OCI-LY7 (cell line): ENCODE data around the gene PRMT3. TPM values are rescaled to one million over a fixed set of nuclear protein-coding genes. Genes with fewer than 3 reads are reported as not detected.
A peak's percentile ranks its signal among the peaks of the same experiment; 100 is the strongest.
"Not testable (repeated sequence)": the region's sequence is repeated elsewhere in the genome, so short reads cannot be mapped to it uniquely, and the experiment has no call there.

Source experiments
- BruUV-seq: library from RNA; stranded (reverse); fragments of 400-500 nt; replicated peaks from 2 replicates; lab custom pipeline; 2021; lab: Mats Ljungman, UMichigan
- CTCF ChIA-PET: fragments of 300-600 bp; sonication (Branson Sonifier 250); formaldehyde crosslinking; loops from one replicate; lab custom pipeline; 2022; ENCODE audit warnings: antibody characterized with exemption; ENCODE audit not compliant: unreplicated experiment; lab: Charles Lee
- POLR2A ChIA-PET: fragments of 300-600 bp; sonication (Branson Sonifier 250); formaldehyde crosslinking; loops from one replicate; lab custom pipeline; 2022; ENCODE audit warnings: antibody characterized with exemption; lab: Charles Lee
- DNase-seq: peaks from one replicate; pipeline ENCODE4 v3.0.0-alpha.2; 2015; ENCODE audit warnings: low spot score
- H2AFZ ChIP-seq: fragments of 200-600 bp; sonication (generic), shearing (Covaris generic); 2 replicates; pipeline ENCODE4 v1.6.1; 2014; ENCODE audit warnings: mild to moderate bottlenecking, antibody characterized with exemption, low read length, moderate library complexity
- H3K27ac ChIP-seq: fragments of 200-600 bp; sonication (generic); 2 replicates; pipeline ENCODE4 v1.5.1; 2014; ENCODE audit warnings: mixed run types, low read depth, mild to moderate bottlenecking, moderate library complexity, low read length, inconsistent platforms; ENCODE audit not compliant: poor library complexity, severe bottlenecking
- H3K36me3 ChIP-seq: fragments of 200-600 bp; sonication (generic); 2 replicates; pipeline ENCODE4 v1.6.1; 2014; ENCODE audit warnings: mild to moderate bottlenecking, antibody characterized with exemption, low read length, moderate library complexity, mixed read lengths; ENCODE audit not compliant: insufficient read depth
- H3K4me1 ChIP-seq: fragments of 200-600 bp; sonication (generic); 2 replicates; pipeline ENCODE4 v1.5.1; 2014; ENCODE audit warnings: mild to moderate bottlenecking, low read length; ENCODE audit not compliant: insufficient read depth, poor library complexity, severe bottlenecking
- H3K4me2 ChIP-seq: fragments of 200-600 bp; sonication (generic); 2 replicates; pipeline ENCODE4 v1.6.1; 2014; ENCODE audit warnings: mild to moderate bottlenecking, low read length
- H3K4me3 ChIP-seq: fragments of 200-600 bp; sonication (generic); 2 replicates; pipeline ENCODE4 v1.5.1; 2014; ENCODE audit warnings: mild to moderate bottlenecking, low read depth, low read length; ENCODE audit not compliant: poor library complexity, severe bottlenecking
- H3K79me2 ChIP-seq: fragments of 200-600 bp; sonication (generic); 2 replicates; pipeline ENCODE4 v1.6.1; 2016; ENCODE audit warnings: low read depth, mild to moderate bottlenecking, low read length, moderate library complexity, mixed read lengths; ENCODE audit not compliant: insufficient read depth
- H3K9me2 ChIP-seq: fragments of 200-600 bp; sonication (generic); 2 replicates; pipeline ENCODE4 v1.6.1; 2016; ENCODE audit warnings: mild to moderate bottlenecking, low read length, mixed read lengths; ENCODE audit not compliant: insufficient read depth
- H3K9me3 ChIP-seq: fragments of 200-600 bp; sonication (generic); 2 replicates; pipeline ENCODE4 v1.6.1; 2014; ENCODE audit warnings: mild to moderate bottlenecking, mixed run types, low read length, mixed read lengths
- H4K20me1 ChIP-seq: fragments of 200-600 bp; sonication (generic); 2 replicates; pipeline ENCODE4 v1.6.1; 2014; ENCODE audit warnings: mild to moderate bottlenecking, antibody characterized with exemption, low read length, moderate library complexity, mixed read lengths; ENCODE audit not compliant: insufficient read depth
- EZH2phosphoT487 ChIP-seq: fragments of 200-600 bp; sonication (generic); IDR thresholded peaks from 2 replicates; pipeline ENCODE4 v1.6.1; 2018; ENCODE audit warnings: low read depth, borderline replicate concordance, mild to moderate bottlenecking, mixed run types, antibody characterized with exemption, low read length, moderate library complexity, mixed read lengths
- intact Hi-C: fragments of 100-400 bp; cut with micrococcal nuclease; formaldehyde crosslinking; loops from one replicate; pipeline ENCODE4 v1.10.0; 2022; ENCODE audit not compliant: unreplicated experiment
- total RNA-seq, 2 experiments: library from RNA; depleted of rRNA in 1 of 2; stranded (reverse); fragments of >200 nt in 1 of 2; shearing (Covaris generic) in 1 of 2; gene quantifications; 2 replicates each; pipeline ENCODE4 v1.2.3, GENCODE V29; 2014 to 2022
- TF ChIP-seq, protein P1 (sequence below): fragments of 200-600 bp; sonication (generic); conservative IDR thresholded peaks from 2 replicates; pipeline ENCODE4 v1.5.1; 2014; ENCODE audit warnings: mild to moderate bottlenecking, antibody characterized with exemption, low read length, moderate library complexity, mixed read lengths

Gene PRMT3
- total RNA-seq, 2 experiments from 2014 or later = 34.0 to 50.0 TPM

DNA sequence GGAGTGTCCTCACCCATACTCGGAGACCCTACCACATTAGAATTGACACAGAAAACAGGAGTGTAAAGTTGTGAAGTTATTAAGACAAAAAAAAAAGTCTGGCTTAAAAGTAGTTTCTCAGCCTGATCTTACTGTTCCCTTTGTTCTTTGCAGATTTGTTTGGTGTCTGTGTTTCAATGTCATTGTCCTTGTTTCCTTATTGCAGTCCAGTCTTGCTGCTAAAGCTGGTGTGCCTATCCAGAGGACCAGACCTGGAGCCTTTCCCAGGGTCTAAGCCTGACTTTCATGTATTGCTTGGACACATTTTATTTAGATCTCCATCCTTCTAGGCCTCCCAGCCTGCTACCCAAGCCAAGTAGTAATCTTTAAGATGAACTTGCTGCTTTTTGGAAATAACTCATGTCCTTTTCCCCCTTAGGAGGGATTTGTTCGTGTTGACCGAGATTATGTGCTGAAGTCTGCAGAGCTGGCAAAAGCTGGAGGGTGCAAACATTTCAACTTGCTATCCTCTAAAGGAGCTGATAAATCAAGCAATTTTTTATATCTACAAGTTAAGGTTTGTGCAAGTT lies 11.3 kb upstream of the PRMT3 start:
- no peak overlapping the region for H2AFZ ChIP-seq
- H3K4me3 ChIP-seq = no peak overlapping the region
- no peak for DNase-seq
- no peaks in the 10 kb centered on the region for H3K4me1 ChIP-seq
- H4K20me1 ChIP-seq = no peaks in the 10 kb centered on the region
- H3K27ac ChIP-seq = no peak overlapping the region
- no peaks in the 10 kb centered on the region for H3K9me2 ChIP-seq
- intact Hi-C loops = no loop called here
- TF ChIP-seq, protein P1, sequence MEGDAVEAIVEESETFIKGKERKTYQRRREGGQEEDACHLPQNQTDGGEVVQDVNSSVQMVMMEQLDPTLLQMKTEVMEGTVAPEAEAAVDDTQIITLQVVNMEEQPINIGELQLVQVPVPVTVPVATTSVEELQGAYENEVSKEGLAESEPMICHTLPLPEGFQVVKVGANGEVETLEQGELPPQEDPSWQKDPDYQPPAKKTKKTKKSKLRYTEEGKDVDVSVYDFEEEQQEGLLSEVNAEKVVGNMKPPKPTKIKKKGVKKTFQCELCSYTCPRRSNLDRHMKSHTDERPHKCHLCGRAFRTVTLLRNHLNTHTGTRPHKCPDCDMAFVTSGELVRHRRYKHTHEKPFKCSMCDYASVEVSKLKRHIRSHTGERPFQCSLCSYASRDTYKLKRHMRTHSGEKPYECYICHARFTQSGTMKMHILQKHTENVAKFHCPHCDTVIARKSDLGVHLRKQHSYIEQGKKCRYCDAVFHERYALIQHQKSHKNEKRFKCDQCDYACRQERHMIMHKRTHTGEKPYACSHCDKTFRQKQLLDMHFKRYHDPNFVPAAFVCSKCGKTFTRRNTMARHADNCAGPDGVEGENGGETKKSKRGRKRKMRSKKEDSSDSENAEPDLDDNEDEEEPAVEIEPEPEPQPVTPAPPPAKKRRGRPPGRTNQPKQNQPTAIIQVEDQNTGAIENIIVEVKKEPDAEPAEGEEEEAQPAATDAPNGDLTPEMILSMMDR = no peak
- no peak for TF ChIP-seq EZH2phosphoT487
- no peak overlapping the region for H3K4me2 ChIP-seq
- no peaks in the 10 kb centered on the region for H3K36me3 ChIP-seq
- POLR2A ChIA-PET = interaction anchor here (0.6 kb wide), 1 partner anchor 1878 kb away, joined by 5 read pairs; no protein-coding TSS in a partner anchor
- H3K9me3 ChIP-seq = no peaks in the 10 kb centered on the region
- CTCF ChIA-PET = no interaction called here
- BruUV-seq = no TSS peak
- no peaks in the 10 kb centered on the region for H3K79me2 ChIP-seq

DNA sequence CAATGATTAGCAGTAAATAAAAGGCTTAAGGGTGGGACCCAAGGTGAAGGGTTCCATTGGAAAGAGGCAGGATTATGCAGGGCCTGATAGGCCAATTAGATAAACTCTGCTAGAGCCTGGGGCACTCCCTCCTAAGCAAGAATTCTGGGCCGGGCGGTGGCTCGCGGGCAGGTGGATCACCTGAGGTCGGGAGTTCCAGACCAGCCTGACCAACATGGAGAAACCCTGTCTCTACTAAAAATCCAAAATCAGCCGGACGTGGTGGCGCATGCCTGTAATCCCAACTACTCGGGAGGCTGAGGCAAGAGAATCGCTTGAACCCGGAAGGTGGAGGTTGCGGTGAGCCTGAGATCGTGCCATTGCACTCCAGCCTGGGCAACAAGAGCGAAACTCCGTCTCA lies 1.5 kb upstream of the PRMT3 start:
- peak overlapping the region; percentile 78; the same call in 1 of the 2 replicates for H3K4me2 ChIP-seq
- intact Hi-C loops = loop anchor here (2.0 kb wide), 1 partner anchor 225 kb away; no protein-coding TSS in a partner anchor
- POLR2A ChIA-PET = interaction anchor here (0.6 kb wide), 1 partner anchor 113 kb away, joined by 3 read pairs; no protein-coding TSS in a partner anchor
- peaks cover 29% of the 10 kb centered on the region for H3K79me2 ChIP-seq
- H3K27ac ChIP-seq, H4K20me1 ChIP-seq, H3K9me2 ChIP-seq, BruUV-seq, H2AFZ ChIP-seq, H3K9me3 ChIP-seq, CTCF ChIA-PET, DNase-seq: not testable (repeated sequence)
- H3K4me3 ChIP-seq = peak overlapping the region; percentile 83
- peaks cover 17% of the 10 kb centered on the region for H3K4me1 ChIP-seq
- H3K36me3 ChIP-seq = peaks cover 19% of the 10 kb centered on the region

DNA sequence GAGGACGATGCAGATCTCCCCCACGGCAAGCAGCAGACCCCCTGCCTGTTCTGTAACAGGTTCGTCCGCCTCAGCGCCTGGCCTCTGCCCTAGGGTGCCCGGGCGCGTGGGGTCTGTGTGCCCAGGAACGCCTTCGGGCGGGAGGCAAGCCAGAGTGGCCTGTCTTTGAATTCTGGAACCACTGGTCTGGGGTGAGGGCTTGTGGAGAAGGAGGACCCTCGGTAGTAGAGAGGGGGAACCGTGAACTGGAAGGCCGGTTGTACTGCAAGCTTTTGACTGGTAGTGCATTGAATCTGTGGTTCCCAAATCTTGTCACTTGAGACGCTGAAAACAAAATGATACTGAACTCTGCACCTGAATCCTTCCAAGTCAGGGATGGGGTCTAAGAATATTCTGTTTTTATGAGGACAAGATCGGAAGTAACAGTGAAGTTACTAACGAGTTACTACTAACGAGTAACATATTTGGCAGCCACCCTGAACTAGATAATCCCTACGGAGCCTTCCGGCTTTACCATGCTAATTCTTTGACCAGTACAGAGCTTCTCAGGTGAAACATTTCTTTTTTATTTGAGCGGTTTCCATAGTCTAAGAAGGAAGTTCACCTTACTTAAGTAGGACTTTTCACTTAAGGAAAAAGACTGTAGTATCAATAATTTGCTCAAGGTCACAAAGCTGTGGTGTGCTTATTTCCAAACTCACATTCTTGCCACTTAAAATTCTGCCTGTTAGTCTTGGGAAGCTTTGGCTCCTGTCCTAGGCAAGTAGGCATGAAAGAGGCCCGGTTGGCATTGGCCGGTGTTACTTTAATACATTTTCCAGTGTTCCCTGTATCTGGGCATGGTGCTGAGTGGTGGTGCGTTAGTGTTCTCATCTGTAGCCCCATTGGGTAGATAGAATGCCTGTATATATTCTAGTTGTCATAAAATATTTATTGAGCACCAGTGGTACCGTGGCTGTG lies 860 bp downstream of the PRMT3 start:
- peaks cover 42% of the 10 kb centered on the region for H3K79me2 ChIP-seq
- intact Hi-C loops = no loop called here
- peak overlapping the region; percentile 56; the same call in 1 of the 2 replicates for H2AFZ ChIP-seq
- no peaks in the 10 kb centered on the region for H3K9me3 ChIP-seq
- peak overlapping the region; percentile 80 for H3K4me2 ChIP-seq
- no peaks in the 10 kb centered on the region for H3K9me2 ChIP-seq
- TF ChIP-seq, protein P1 = no peak
- TF ChIP-seq EZH2phosphoT487 = no peak
- H3K36me3 ChIP-seq = peaks cover 39% of the 10 kb centered on the region
- no TSS peak for BruUV-seq
- ChIA-PET POLR2A (interaction anchor here (0.6 to 1.3 kb wide), 5 partner anchors 8 to 97 kb away, joined by 3 to 5 read pairs (median 4); no protein-coding TSS in a partner anchor), CTCF (interaction anchor here (1.2 kb wide), 1 partner anchor 15 kb away, joined by 3 read pairs; no protein-coding TSS in a partner anchor)
- H3K4me1 ChIP-seq = peaks cover 17% of the 10 kb centered on the region
- H4K20me1 ChIP-seq = no peaks in the 10 kb centered on the region
- H3K4me3 ChIP-seq = peak overlapping the region; percentile 83
- peak overlapping the region; percentile 75 for H3K27ac ChIP-seq
- peak; percentile 48 for DNase-seq
